HFFc6 (cell line): ENCODE data around the gene TUBGCP6. TPM values are rescaled to one million over a fixed set of nuclear protein-coding genes. Genes with fewer than 3 reads are reported as not detected.
A peak's percentile ranks its signal among the peaks of the same experiment; 100 is the strongest.
"Not testable (repeated sequence)": the region's sequence is repeated elsewhere in the genome, so short reads cannot be mapped to it uniquely, and the experiment has no call there.

Source experiments
- DNase-seq: peaks from one replicate; pipeline ENCODE4 v3.0.0-alpha.2; 2018
- H3K27ac Mint-ChIP-seq: 2 replicates; pipeline ENCODE4 v1.8.0; 2020; ENCODE audit warnings: mild to moderate bottlenecking, mixed read lengths
- H3K27me3 Mint-ChIP-seq: 2 replicates; pipeline ENCODE4 v1.8.0; 2021; ENCODE audit warnings: mild to moderate bottlenecking, moderate library complexity, mixed read lengths; ENCODE audit not compliant: insufficient read depth
- H3K36me3 Mint-ChIP-seq: 2 replicates; pipeline ENCODE4 v1.8.0; 2021; ENCODE audit warnings: low read depth, mixed read lengths
- H3K4me1 Mint-ChIP-seq: 2 replicates; pipeline ENCODE4 v1.8.0; 2020; ENCODE audit warnings: low read depth, mixed read lengths
- H3K4me3 Mint-ChIP-seq: 2 replicates; pipeline ENCODE4 v1.8.0; 2020; ENCODE audit warnings: mild to moderate bottlenecking, moderate library complexity, mixed read lengths
- H3K9me3 Mint-ChIP-seq: 2 replicates; pipeline ENCODE4 v1.8.0; 2020; ENCODE audit warnings: mild to moderate bottlenecking, mixed read lengths
- total RNA-seq, 6 experiments: library from RNA; stranded (reverse); fragmentation: NEBNext Ultra II Directional; extraction: Animal tissue kit (Norgen Biotek cat#: 25700); gene quantifications; 2 replicates in 1 of 6; 3 replicates in 5 of 6; pipeline ENCODE4 v1.2.3, GENCODE V29; 2021
- TF ChIP-seq, protein P1 (sequence below): fragments of 200-600 bp; sonication (generic); IDR thresholded peaks from 2 replicates; pipeline ENCODE4 v1.5.0; 2021; ENCODE audit warnings: antibody characterized with exemption, mild to moderate bottlenecking

Gene TUBGCP6
- total RNA-seq, 6 experiments from 2014 or later, result 20.1 to 26.8 (median 21.7) TPM

DNA sequence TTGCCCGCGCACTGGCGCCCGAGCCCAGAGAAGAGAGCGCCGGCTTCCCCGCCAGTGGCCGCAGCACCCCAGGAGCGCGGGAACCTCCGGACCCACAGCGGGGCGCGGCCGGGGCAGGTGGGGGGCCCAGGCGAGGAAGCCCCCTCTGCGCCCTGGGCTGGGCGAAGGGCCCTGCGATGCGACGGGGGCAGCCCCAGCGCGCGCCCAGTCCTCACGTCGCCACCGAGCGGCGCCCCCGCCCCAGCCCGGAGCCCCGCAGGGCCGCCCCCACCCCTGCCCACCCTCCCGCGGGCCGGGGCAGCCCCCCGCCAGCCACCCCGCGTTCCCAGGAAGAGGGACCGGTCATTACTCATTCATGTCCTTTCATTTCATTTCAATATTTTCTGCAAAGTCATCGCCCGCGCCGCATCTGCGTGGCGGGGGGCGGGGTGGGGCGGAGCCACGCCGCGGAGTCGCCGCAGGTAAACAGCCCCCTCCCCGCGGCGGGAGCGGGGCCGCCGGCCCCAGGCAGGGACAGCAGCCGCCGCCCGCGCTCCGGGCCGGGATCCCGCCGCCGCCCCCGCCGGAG is 75.0 kb downstream of the TUBGCP6 start:
- no peaks in the 10 kb centered on the region for H3K36me3 Mint-ChIP-seq
- no peaks in the 10 kb centered on the region for H3K9me3 Mint-ChIP-seq
- no peak overlapping the region for H3K27ac Mint-ChIP-seq
- peaks cover 26% of the 10 kb centered on the region for H3K27me3 Mint-ChIP-seq
- no peaks in the 10 kb centered on the region for H3K4me1 Mint-ChIP-seq
- TF ChIP-seq, protein P1, sequence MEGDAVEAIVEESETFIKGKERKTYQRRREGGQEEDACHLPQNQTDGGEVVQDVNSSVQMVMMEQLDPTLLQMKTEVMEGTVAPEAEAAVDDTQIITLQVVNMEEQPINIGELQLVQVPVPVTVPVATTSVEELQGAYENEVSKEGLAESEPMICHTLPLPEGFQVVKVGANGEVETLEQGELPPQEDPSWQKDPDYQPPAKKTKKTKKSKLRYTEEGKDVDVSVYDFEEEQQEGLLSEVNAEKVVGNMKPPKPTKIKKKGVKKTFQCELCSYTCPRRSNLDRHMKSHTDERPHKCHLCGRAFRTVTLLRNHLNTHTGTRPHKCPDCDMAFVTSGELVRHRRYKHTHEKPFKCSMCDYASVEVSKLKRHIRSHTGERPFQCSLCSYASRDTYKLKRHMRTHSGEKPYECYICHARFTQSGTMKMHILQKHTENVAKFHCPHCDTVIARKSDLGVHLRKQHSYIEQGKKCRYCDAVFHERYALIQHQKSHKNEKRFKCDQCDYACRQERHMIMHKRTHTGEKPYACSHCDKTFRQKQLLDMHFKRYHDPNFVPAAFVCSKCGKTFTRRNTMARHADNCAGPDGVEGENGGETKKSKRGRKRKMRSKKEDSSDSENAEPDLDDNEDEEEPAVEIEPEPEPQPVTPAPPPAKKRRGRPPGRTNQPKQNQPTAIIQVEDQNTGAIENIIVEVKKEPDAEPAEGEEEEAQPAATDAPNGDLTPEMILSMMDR, result no peak
- DNase-seq, result no peak
- H3K4me3 Mint-ChIP-seq, result no peak overlapping the region

DNA sequence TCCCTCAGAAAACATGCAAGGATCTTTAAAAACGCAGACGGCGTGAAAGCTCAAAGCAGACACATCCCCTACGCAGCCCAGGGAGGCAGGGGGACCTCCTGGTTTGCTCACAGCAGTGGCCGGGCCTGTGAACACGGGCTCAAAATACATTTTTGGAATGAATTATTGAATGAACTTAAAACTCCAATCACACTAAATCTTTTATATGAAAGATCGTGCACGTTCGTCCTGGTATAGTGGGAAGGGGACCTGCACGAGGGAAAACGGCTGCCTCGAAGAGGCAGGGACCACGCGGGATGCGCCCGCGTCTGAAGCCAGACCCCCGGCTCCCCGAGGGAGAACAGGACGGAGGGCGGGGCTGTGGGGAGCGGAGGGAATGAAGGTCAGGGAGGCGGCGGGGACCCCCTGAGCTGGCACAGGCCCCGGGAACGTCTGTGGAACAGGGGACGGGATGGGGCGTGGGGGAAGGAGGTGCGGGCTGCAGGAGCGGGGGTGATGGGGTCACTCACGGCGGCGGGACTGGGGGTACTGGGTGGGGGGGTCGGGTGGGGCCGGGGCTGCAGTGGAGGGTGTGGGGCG is 75.6 kb downstream of the TUBGCP6 start:
- H3K27me3 Mint-ChIP-seq, result peaks cover 25% of the 10 kb centered on the region
- H3K4me3 Mint-ChIP-seq, result no peak overlapping the region; the same call in 1 of the 2 replicates
- TF ChIP-seq, protein P1, result no peak
- no peak overlapping the region for H3K27ac Mint-ChIP-seq
- no peaks in the 10 kb centered on the region for H3K4me1 Mint-ChIP-seq
- no peaks in the 10 kb centered on the region for H3K9me3 Mint-ChIP-seq
- H3K36me3 Mint-ChIP-seq, result no peaks in the 10 kb centered on the region
- DNase-seq, result no peak

DNA sequence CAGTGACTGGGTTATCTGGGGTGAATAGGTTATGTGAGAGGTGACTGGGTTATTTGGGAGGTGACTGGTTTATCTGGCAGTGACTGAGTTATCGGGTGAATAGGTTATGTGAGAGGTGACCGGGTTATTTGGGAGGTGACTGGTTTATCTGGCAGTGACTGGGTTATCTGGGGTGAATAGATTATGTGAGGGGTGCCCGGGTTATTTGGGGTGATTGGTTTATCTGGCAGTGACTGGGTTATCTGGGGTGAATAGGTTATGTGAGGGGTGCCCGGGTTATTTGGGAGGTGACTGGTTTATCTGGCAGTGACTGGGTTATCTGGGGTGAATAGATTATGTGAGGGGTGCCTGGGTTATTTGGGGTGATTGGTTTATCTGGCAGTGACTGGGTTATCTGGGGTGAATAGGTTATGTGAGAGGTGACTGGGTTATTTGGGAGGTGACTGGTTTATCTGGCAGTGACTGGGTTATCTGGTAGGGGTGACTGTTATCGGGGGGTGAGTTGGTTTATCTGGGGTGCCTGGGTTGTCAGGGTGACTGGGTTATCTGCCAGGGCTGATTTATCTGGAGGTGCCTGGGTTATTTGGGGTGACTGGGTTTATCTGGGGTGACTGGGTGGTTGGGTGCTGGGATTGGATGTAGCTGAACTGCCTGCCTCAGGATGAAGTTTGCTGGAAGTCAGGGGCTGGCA is 76.2 kb downstream of the TUBGCP6 start:
- not testable (repeated sequence) for H3K36me3 Mint-ChIP-seq, H3K27ac Mint-ChIP-seq, DNase-seq, H3K9me3 Mint-ChIP-seq, H3K4me1 Mint-ChIP-seq
- H3K4me3 Mint-ChIP-seq, result peak overlapping the region; percentile 28
- H3K27me3 Mint-ChIP-seq, result peaks cover 25% of the 10 kb centered on the region

DNA sequence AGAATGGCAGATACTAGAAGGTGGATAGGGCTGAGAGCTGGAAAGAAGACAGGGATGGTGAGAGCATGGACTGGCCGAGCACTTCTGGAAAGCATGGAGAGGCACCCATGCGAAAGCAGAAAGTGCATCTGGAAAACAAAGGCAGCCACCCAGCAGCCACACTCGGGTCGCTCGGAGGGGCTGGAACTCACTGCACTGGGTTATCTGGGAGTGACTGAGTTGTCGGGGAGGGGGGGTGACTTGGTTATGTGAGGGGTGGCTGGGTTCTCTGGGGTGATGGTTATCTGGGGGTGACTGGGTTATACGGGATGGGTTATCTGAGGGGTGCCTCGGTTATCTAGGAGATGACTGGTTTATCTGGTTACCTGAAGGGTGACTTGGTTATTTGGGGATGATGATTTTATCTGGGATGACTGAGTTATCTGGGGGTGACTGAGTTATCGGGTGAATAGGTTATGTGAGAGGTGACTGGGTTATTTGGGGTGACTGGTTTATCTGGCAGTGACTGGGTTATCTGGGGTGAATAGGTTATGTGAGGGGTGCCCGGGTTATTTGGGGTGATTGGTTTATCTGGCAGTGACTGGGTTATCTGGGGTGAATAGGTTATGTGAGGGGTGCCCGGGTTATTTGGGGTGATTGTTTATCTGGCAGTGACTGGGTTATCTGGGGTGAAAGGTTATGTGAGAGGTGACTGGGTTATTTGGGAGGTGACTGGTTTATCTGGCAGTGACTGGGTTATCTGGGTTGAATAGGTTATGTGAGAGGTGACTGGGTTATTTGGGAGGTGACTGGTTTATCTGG is 76.9 kb downstream of the TUBGCP6 start:
- H3K4me3 Mint-ChIP-seq, result no peak overlapping the region
- H3K36me3 Mint-ChIP-seq, result no peaks in the 10 kb centered on the region
- TF ChIP-seq, protein P1, result no peak
- H3K27ac Mint-ChIP-seq, result no peak overlapping the region
- H3K4me1 Mint-ChIP-seq, result no peaks in the 10 kb centered on the region
- H3K27me3 Mint-ChIP-seq, result peaks cover 25% of the 10 kb centered on the region
- no peaks in the 10 kb centered on the region for H3K9me3 Mint-ChIP-seq
- no peak for DNase-seq

Other genes starting within 250 kb of the TUBGCP6 start
- not detected for gene IL17REL, start 232.3 kb downstream of the TUBGCP6 start, total RNA-seq
- gene TTLL8, start 186.7 kb downstream of the TUBGCP6 start, total RNA-seq, result not detected
- gene MLC1, start 159.6 kb downstream of the TUBGCP6 start, total RNA-seq, result not detected
- gene MOV10L1, start 155.0 kb downstream of the TUBGCP6 start, total RNA-seq, result 1 to 10 TPM in 1 of 6 experiments, under 1 TPM in 5; 0.09 to 1.3 (median 0.26) TPM
- 1 to 10 TPM; 1.2 to 2.3 (median 1.3) TPM for gene PANX2, start 74.3 kb downstream of the TUBGCP6 start, total RNA-seq
- gene TRABD, start 59.1 kb downstream of the TUBGCP6 start, total RNA-seq, result 10 to 100 TPM; 25.0 to 36.0 (median 27.6) TPM
- 10 to 100 TPM; 14.4 to 18.0 (median 16.0) TPM for gene SELENOO, start 44.0 kb downstream of the TUBGCP6 start, total RNA-seq
- 10 to 100 TPM; 24.2 to 30.9 (median 28.9) TPM for gene HDAC10, start 6.2 kb upstream of the TUBGCP6 start, total RNA-seq
- 10 to 100 TPM; 31.4 to 39.5 (median 34.1) TPM for gene MAPK12, start 16.7 kb upstream of the TUBGCP6 start, total RNA-seq
- 10 to 100 TPM in 1 of 6 experiments, 1 to 10 TPM in 5; 6.0 to 10.2 (median 7.8) TPM for gene MAPK11, start 25.4 kb upstream of the TUBGCP6 start, total RNA-seq
- 100 to 1,000 TPM; 280 to 370 (median 291) TPM for gene PLXNB2, start 62.6 kb upstream of the TUBGCP6 start, total RNA-seq
- gene DENND6B, start 82.0 kb upstream of the TUBGCP6 start, total RNA-seq, result 1 to 10 TPM; 1.4 to 2.5 (median 1.9) TPM
- 10 to 100 TPM; 41.9 to 47.0 (median 43.6) TPM for gene PPP6R2, start 98.3 kb upstream of the TUBGCP6 start, total RNA-seq
- 10 to 100 TPM; 63.9 to 76.7 (median 71.2) TPM for gene SBF1, start 230.0 kb upstream of the TUBGCP6 start, total RNA-seq
- 1 to 10 TPM in 5 of 6 experiments, under 1 TPM in 1; 0.91 to 3.4 (median 1.2) TPM for gene ADM2, start 236.5 kb upstream of the TUBGCP6 start, total RNA-seq
- not detected for gene MIOX, start 241.8 kb upstream of the TUBGCP6 start, total RNA-seq